ENCODE measurements around the gene KIF26B.

KIF26B gene

DNA sequence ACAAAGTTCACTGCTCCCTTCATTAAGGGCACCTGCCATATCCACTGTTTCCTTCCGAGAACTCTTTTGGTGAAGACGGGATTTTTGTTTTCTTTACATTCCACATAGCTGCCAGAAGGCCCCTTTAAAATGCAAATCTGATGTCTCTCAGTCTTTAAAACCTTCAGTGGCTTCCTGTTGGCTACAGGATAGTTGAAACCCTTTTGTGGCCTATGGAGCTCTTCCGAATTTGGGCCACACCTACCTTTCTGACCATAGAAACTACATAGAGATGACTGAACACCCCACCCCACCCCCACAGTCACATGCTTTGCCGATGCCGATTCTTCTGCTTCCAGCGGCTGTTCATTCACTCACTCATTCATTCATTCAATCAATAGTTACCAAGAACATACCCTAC, 502.6 kb downstream of the KIF26B start:
- Histone ChIP-seq H3K9me3 (ENCODE audit: insufficient read depth, low read length) (no peaks in the 10 kb centered on the region), H3K9me2 (replicated peaks; ENCODE audit: insufficient read depth, low read length) (no peaks in the 10 kb centered on the region), H3K27me3 (ENCODE audit: low read length) (no peaks in the 10 kb centered on the region), H3K27ac (ENCODE audit: low read depth, low read length) (no peak overlapping the region), H2AFZ (ENCODE audit: low read depth, low read length, severe bottlenecking) (no peak overlapping the region), H3K4me2 (ENCODE audit: low read depth, low read length, poor library complexity, severe bottlenecking) (no peak overlapping the region), H3K79me2 (ENCODE audit: insufficient read depth, low read length) (no peaks in the 10 kb centered on the region), H3K4me3 (ENCODE audit: insufficient read depth, low read length, poor library complexity, severe bottlenecking) (no peak overlapping the region), H3F3A (ENCODE audit: insufficient read depth) (no peaks in the 10 kb centered on the region), H3K36me3 (ENCODE audit: low read length) (no peaks in the 10 kb centered on the region), H3K9ac (ENCODE audit: low read length) (no peak overlapping the region), H4K20me1 (ENCODE audit: low read depth, low read length) (no peaks in the 10 kb centered on the region)
- no peak for TF ChIP-seq CTCF (IDR thresholded peaks at IDR 0.05; ENCODE audit: insufficient read depth, low read length, poor library complexity, severe bottlenecking)
- no peak for TF ChIP-seq EZH2phosphoT487 (conservative IDR thresholded peaks at IDR 0.05; ENCODE audit: low read length)

DNA sequence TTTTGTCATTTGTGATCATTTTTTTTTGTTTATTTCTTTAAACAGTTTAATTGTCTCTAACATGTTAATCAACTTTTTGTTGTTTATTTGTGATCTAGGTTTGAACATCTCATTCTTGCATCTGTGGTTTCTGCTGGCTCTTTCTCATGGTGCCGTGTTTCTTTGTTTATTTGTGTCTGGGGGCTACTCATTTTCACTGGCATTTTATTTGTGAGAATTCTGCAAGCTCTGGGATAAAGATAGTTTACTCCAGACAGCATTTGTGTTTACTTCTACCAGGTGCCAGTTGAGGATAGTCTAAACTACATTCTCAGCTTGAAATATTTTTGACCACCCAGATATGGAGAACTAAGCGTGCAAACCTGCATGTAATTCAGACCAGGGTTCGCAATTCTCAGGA, 508.6 kb downstream of the KIF26B start:
- no peak for TF ChIP-seq CTCF (IDR thresholded peaks at IDR 0.05; ENCODE audit: insufficient read depth, low read length, poor library complexity, severe bottlenecking)
- no peak for TF ChIP-seq EZH2phosphoT487 (conservative IDR thresholded peaks at IDR 0.05; ENCODE audit: low read length)
- Histone ChIP-seq H3K27me3 (ENCODE audit: low read length) (no peaks in the 10 kb centered on the region), H3K9me2 (replicated peaks; ENCODE audit: insufficient read depth, low read length) (no peaks in the 10 kb centered on the region)

DNA sequence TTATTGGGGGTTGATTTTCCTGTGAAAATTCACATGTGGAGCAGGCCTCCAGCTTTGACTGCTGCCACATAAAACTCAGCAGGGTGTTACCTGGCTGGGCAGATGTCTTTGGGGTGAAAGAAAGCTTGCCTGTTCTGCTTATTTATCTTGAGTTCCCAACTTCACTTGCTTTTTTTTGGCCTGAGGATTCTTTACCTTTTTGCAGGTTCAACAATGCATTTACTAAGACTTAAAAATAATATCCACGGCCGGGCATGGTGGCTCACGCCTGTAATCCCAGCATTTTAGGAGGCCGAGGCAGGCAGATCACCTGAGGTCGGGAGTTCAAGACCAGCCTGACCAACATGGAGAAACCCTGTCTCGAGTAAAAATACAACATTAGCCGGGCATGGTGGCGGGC, 509.1 kb downstream of the KIF26B start:
- H2AFZ ChIP-seq (ENCODE audit: low read depth, low read length, severe bottlenecking), result no peak overlapping the region
- H3K4me3 ChIP-seq (ENCODE audit: insufficient read depth, low read length, poor library complexity, severe bottlenecking), result no peak overlapping the region
- TF ChIP-seq EZH2phosphoT487 (conservative IDR thresholded peaks at IDR 0.05; ENCODE audit: low read length) (no peak), CTCF (IDR thresholded peaks at IDR 0.05; ENCODE audit: insufficient read depth, low read length, poor library complexity, severe bottlenecking) (no peak)
- H3K9me2 ChIP-seq (replicated peaks; ENCODE audit: insufficient read depth, low read length), result no peaks in the 10 kb centered on the region
- H3F3A ChIP-seq (ENCODE audit: insufficient read depth), result no peaks in the 10 kb centered on the region
- no peak overlapping the region for H3K9ac ChIP-seq (ENCODE audit: low read length)
- H3K9me3 ChIP-seq (ENCODE audit: insufficient read depth, low read length), result no peaks in the 10 kb centered on the region
- no peak overlapping the region for H3K4me2 ChIP-seq (ENCODE audit: low read depth, low read length, poor library complexity, severe bottlenecking)
- no peaks in the 10 kb centered on the region for H3K27me3 ChIP-seq (ENCODE audit: low read length)
- H4K20me1 ChIP-seq (ENCODE audit: low read depth, low read length), result no peaks in the 10 kb centered on the region
- H3K27ac ChIP-seq (ENCODE audit: low read depth, low read length), result no peak overlapping the region
- no peaks in the 10 kb centered on the region for H3K36me3 ChIP-seq (ENCODE audit: low read length)
- H3K79me2 ChIP-seq (ENCODE audit: insufficient read depth, low read length), result no peaks in the 10 kb centered on the region

More for the DNA sequence above, 508.6 kb downstream of the KIF26B start:
- Histone ChIP-seq H4K20me1 (ENCODE audit: low read depth, low read length) (no peaks in the 10 kb centered on the region), H3K36me3 (ENCODE audit: low read length) (no peaks in the 10 kb centered on the region), H3K9ac (ENCODE audit: low read length) (no peak overlapping the region), H3F3A (ENCODE audit: insufficient read depth) (no peaks in the 10 kb centered on the region), H3K4me3 (ENCODE audit: insufficient read depth, low read length, poor library complexity, severe bottlenecking) (no peak overlapping the region), H2AFZ (ENCODE audit: low read depth, low read length, severe bottlenecking) (no peak overlapping the region), H3K79me2 (ENCODE audit: insufficient read depth, low read length) (no peaks in the 10 kb centered on the region), H3K9me3 (ENCODE audit: insufficient read depth, low read length) (no peaks in the 10 kb centered on the region), H3K4me2 (ENCODE audit: low read depth, low read length, poor library complexity, severe bottlenecking) (no peak overlapping the region), H3K27ac (ENCODE audit: low read depth, low read length) (no peak overlapping the region)

All from SU-DHL-6 (cell line).